SK-N-SH (cell line): Measurements from ENCODE around the gene OLFM1. TPM values are rescaled to one million over a fixed set of nuclear protein-coding genes. Genes with fewer than 3 reads are reported as not detected.
"Not testable (repeated sequence)": the region's sequence is repeated elsewhere in the genome, so short reads cannot be mapped to it uniquely, and the experiment has no call there.

ENCODE experiments used
- CTCF ChIA-PET: fragments of 300-600, 350-600 bp; formaldehyde crosslinking; extraction: SDS; loops from one replicate; lab custom pipeline; 2021; lab: Yijun Ruan, JAX
- POLR2A ChIA-PET: fragments of 350-600 bp; sonication (Branson Sonifier 250); formaldehyde crosslinking; extraction: SDS; loops from one replicate; lab custom pipeline; 2020; ENCODE audit warnings: antibody characterized with exemption, inconsistent platforms; lab: Yijun Ruan, JAX
- DNase-seq: peaks from one replicate; pipeline ENCODE4 v3.0.0; 2012
- H2AFZ ChIP-seq: fragments of 200-600 bp; sonication (generic); 2 replicates; pipeline ENCODE4 v1.8.1; 2016; ENCODE audit warnings: antibody characterized with exemption, mild to moderate bottlenecking, low read depth
- H3F3A ChIP-seq: fragments of 200-600 bp; sonication (generic); replicated peaks from 2 replicates; pipeline ENCODE3; 2016; ENCODE audit warnings: antibody characterized with exemption, mild to moderate bottlenecking; ENCODE audit not compliant: insufficient read depth
- H3K27ac ChIP-seq, 2 experiments: fragments of 200-500 bp in 1 of 2; fragments of 200-600 bp in 1 of 2; sonication (Bioruptor generic) in 1 of 2; sonication (generic), shearing (Covaris generic) in 1 of 2; 2 replicates each; pipeline versions ENCODE4 v1.5.1 to v1.6.1; 2014 to 2016; ENCODE audit warnings: low read depth in 2 of 2, inconsistent platforms in 1 of 2, low read length in 1 of 2, mild to moderate bottlenecking in 1 of 2, mixed read lengths in 1 of 2
- H3K27me3 ChIP-seq: fragments of 200-600 bp; sonication (generic), shearing (Covaris generic); 2 replicates; pipeline ENCODE4 v1.6.1; 2016; ENCODE audit warnings: mixed run types; ENCODE audit not compliant: insufficient read depth
- H3K36me3 ChIP-seq, 2 experiments: fragments of 200-500 bp in 1 of 2; fragments of 200-600 bp in 1 of 2; sonication (Bioruptor generic) in 1 of 2; sonication (generic) in 1 of 2; replicated peaks in 1 of 2; 2 replicates each; pipeline versions ENCODE3 to v1.5.1; 2014 to 2016; ENCODE audit warnings: low read length in 1 of 2, mild to moderate bottlenecking in 1 of 2; ENCODE audit not compliant: insufficient read depth in 2 of 2, control insufficient read depth in 1 of 2
- H3K4me1 ChIP-seq, 2 experiments: fragments of 200-500 bp in 1 of 2; fragments of 200-600 bp in 1 of 2; sonication (Bioruptor generic) in 1 of 2; sonication (generic), shearing (Covaris generic) in 1 of 2; 2 replicates each; pipeline versions ENCODE4 v1.5.1 to v1.6.1; 2014 to 2016; ENCODE audit warnings: low read depth in 1 of 2, low read length in 1 of 2, mixed run types in 1 of 2; ENCODE audit not compliant: insufficient read depth in 2 of 2, control insufficient read depth in 1 of 2
- H3K4me2 ChIP-seq: fragments of 200-600 bp; sonication (generic), shearing (Covaris generic); 2 replicates; pipeline ENCODE4 v1.6.1; 2017; ENCODE audit warnings: mixed run types
- H3K4me3 ChIP-seq, 2 experiments: fragments of 200-500 bp in 1 of 2; fragments of 200-600 bp in 1 of 2; sonication (Bioruptor generic) in 1 of 2; sonication (generic), shearing (Covaris generic) in 1 of 2; 2 replicates each; pipeline versions ENCODE4 v1.5.1 to v1.8.1; 2014 to 2016; ENCODE audit warnings: low read depth in 2 of 2, inconsistent platforms in 1 of 2, low read length in 1 of 2, mild to moderate bottlenecking in 1 of 2, mixed read lengths in 1 of 2, moderate library complexity in 1 of 2
- H3K79me2 ChIP-seq: fragments of 200-600 bp; sonication (generic); 2 replicates; pipeline ENCODE4 v1.8.1; 2017; ENCODE audit warnings: mild to moderate bottlenecking; ENCODE audit not compliant: insufficient read depth
- H3K9ac ChIP-seq: fragments of 200-600 bp; sonication (generic); 2 replicates; pipeline ENCODE4 v1.6.1; 2017; ENCODE audit warnings: mixed run types
- H3K9me2 ChIP-seq: fragments of 200-600 bp; sonication (generic); 2 replicates; pipeline ENCODE4 v1.6.1; 2017; ENCODE audit warnings: mixed run types
- H3K9me3 ChIP-seq: fragments of 200-600 bp; sonication (generic); 2 replicates; pipeline ENCODE4 v1.6.1; 2017; ENCODE audit warnings: mixed run types, mild to moderate bottlenecking, moderate library complexity
- H4K20me1 ChIP-seq: fragments of 200-600 bp; sonication (generic); 2 replicates; pipeline ENCODE4 v1.6.1; 2017; ENCODE audit warnings: mild to moderate bottlenecking, mixed run types; ENCODE audit not compliant: insufficient read depth
- CTCF ChIP-seq: fragments of 200-600 bp; sonication (generic); IDR thresholded peaks from 2 replicates; pipeline ENCODE4 v1.6.1; 2017; ENCODE audit warnings: antibody characterized with exemption, mild to moderate bottlenecking, moderate library complexity
- EP300 ChIP-seq, 2 experiments: IDR thresholded peaks; 2 replicates each; pipeline versions ENCODE4 v1.4.0 to v1.6.1; 2012; ENCODE audit warnings: borderline replicate concordance in 1 of 2, low read depth in 1 of 2, low read length in 1 of 2
- FOXM1 ChIP-seq: IDR thresholded peaks from 2 replicates; pipeline ENCODE4 v1.4.0; 2012; ENCODE audit warnings: low read depth, mild to moderate bottlenecking
- GATA2 ChIP-seq: sonication (generic); formaldehyde crosslinking; IDR thresholded peaks from 2 replicates; pipeline ENCODE4 v1.5.0; 2020; ENCODE audit warnings: mild to moderate bottlenecking, missing genetic modification reagents
- MAX ChIP-seq: IDR thresholded peaks from 2 replicates; pipeline ENCODE4 v1.4.0; 2012; ENCODE audit warnings: low read depth
- MEF2A ChIP-seq: IDR thresholded peaks from 2 replicates; pipeline ENCODE4 v1.4.0; 2012; ENCODE audit warnings: low read depth, borderline replicate concordance
- MXI1 ChIP-seq: IDR thresholded peaks from 2 replicates; pipeline ENCODE4 v1.6.1; 2012; ENCODE audit warnings: mild to moderate bottlenecking, low read depth, low read length, improper control_type of control experiment
- NFIC ChIP-seq: IDR thresholded peaks from 2 replicates; pipeline ENCODE4 v1.4.0; 2012; ENCODE audit warnings: borderline replicate concordance
- PBX3 ChIP-seq: IDR thresholded peaks from 2 replicates; pipeline ENCODE4; 2012
- POLR2AphosphoS5 ChIP-seq: IDR thresholded peaks from 2 replicates; pipeline ENCODE4 v1.6.1; 2012; ENCODE audit warnings: low read depth, low read length
- RAD21 ChIP-seq: IDR thresholded peaks from 2 replicates; pipeline ENCODE4 v1.6.1; 2012; ENCODE audit warnings: mild to moderate bottlenecking, low read length
- RCOR1 ChIP-seq: fragments of 150-350 bp; IDR thresholded peaks from 2 replicates; pipeline ENCODE4 v1.6.1; 2017; ENCODE audit warnings: antibody characterized with exemption, low read length
- RXRA ChIP-seq: IDR thresholded peaks from 2 replicates; pipeline ENCODE4 v1.4.0; 2012; ENCODE audit warnings: low read depth, mild to moderate bottlenecking, borderline replicate concordance
- TCF12 ChIP-seq: IDR thresholded peaks from 2 replicates; pipeline ENCODE4 v1.4.0; 2012
- WGBS: methylation state at CpG from one replicate; pipeline ENCODE4 v1.1.6; 2017; ENCODE audit warnings: low lambda C conversion rate; 5-methylcytosine and 5-hydroxymethylcytosine counted together
- polyA plus RNA-seq, 3 experiments: library from polyadenylated mRNA; depleted of rRNA; stranded (reverse); fragments of >200 nt; gene quantifications; 2 replicates each; pipeline ENCODE4 v1.2.3, GENCODE V29; 2012
- TF ChIP-seq, protein P1 (sequence below): IDR thresholded peaks from 2 replicates; pipeline ENCODE4 v1.4.0; 2012; ENCODE audit warnings: low read depth, borderline replicate concordance
- TF ChIP-seq, protein P2 (sequence below): IDR thresholded peaks from 2 replicates; pipeline ENCODE4 v1.4.0; 2012; ENCODE audit warnings: low read depth, borderline replicate concordance
- TF ChIP-seq, protein P3 (sequence below): fragments of 150-350 bp; IDR thresholded peaks from 2 replicates; pipeline ENCODE4 v1.6.1; 2016; ENCODE audit warnings: mild to moderate bottlenecking, low read depth, low read length
- TF ChIP-seq, protein P4 (sequence below): IDR thresholded peaks from 2 replicates; pipeline ENCODE4 v1.6.1; 2012; ENCODE audit warnings: mild to moderate bottlenecking, low read depth, low read length, moderate library complexity

Gene OLFM1
- polyA plus RNA-seq, 1 of the 3 experiments (the other 2 are of a cell fraction) = 15.9 TPM

- no peaks in the 10 kb centered on the region for H3K9me2 ChIP-seq
- no peaks in the 10 kb centered on the region for H3K9me3 ChIP-seq
- TF ChIP-seq MAX = no peak
- TF ChIP-seq, protein P1, sequence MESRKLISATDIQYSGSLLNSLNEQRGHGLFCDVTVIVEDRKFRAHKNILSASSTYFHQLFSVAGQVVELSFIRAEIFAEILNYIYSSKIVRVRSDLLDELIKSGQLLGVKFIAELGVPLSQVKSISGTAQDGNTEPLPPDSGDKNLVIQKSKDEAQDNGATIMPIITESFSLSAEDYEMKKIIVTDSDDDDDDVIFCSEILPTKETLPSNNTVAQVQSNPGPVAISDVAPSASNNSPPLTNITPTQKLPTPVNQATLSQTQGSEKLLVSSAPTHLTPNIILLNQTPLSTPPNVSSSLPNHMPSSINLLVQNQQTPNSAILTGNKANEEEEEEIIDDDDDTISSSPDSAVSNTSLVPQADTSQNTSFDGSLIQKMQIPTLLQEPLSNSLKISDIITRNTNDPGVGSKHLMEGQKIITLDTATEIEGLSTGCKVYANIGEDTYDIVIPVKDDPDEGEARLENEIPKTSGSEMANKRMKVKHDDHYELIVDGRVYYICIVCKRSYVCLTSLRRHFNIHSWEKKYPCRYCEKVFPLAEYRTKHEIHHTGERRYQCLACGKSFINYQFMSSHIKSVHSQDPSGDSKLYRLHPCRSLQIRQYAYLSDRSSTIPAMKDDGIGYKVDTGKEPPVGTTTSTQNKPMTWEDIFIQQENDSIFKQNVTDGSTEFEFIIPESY = no peak
- TF ChIP-seq, protein P2, sequence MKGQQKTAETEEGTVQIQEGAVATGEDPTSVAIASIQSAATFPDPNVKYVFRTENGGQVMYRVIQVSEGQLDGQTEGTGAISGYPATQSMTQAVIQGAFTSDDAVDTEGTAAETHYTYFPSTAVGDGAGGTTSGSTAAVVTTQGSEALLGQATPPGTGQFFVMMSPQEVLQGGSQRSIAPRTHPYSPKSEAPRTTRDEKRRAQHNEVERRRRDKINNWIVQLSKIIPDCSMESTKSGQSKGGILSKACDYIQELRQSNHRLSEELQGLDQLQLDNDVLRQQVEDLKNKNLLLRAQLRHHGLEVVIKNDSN = no peak
- no peak for TF ChIP-seq POLR2AphosphoS5
- no peak for TF ChIP-seq TCF12
- TF ChIP-seq CTCF = no peak
- no peak for TF ChIP-seq NFIC
- TF ChIP-seq EP300 (IDR thresholded peaks at IDR 0.05; ENCODE audit: borderline replicate concordance in 1 of 2, low read depth in 1 of 2, low read length in 1 of 2) = no peak
- TF ChIP-seq MXI1 = no peak
- no peak for TF ChIP-seq GATA2 (CRISPR knock-in tag)
- TF ChIP-seq RXRA = no peak
- no peak for TF ChIP-seq RCOR1
- no peak for TF ChIP-seq MEF2A
- TF ChIP-seq RAD21 = no peak
- no peak for TF ChIP-seq PBX3
- TF ChIP-seq, protein P3, sequence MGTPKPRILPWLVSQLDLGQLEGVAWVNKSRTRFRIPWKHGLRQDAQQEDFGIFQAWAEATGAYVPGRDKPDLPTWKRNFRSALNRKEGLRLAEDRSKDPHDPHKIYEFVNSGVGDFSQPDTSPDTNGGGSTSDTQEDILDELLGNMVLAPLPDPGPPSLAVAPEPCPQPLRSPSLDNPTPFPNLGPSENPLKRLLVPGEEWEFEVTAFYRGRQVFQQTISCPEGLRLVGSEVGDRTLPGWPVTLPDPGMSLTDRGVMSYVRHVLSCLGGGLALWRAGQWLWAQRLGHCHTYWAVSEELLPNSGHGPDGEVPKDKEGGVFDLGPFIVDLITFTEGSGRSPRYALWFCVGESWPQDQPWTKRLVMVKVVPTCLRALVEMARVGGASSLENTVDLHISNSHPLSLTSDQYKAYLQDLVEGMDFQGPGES = no peak
- TF ChIP-seq FOXM1 = no peak
- TF ChIP-seq, protein P4, sequence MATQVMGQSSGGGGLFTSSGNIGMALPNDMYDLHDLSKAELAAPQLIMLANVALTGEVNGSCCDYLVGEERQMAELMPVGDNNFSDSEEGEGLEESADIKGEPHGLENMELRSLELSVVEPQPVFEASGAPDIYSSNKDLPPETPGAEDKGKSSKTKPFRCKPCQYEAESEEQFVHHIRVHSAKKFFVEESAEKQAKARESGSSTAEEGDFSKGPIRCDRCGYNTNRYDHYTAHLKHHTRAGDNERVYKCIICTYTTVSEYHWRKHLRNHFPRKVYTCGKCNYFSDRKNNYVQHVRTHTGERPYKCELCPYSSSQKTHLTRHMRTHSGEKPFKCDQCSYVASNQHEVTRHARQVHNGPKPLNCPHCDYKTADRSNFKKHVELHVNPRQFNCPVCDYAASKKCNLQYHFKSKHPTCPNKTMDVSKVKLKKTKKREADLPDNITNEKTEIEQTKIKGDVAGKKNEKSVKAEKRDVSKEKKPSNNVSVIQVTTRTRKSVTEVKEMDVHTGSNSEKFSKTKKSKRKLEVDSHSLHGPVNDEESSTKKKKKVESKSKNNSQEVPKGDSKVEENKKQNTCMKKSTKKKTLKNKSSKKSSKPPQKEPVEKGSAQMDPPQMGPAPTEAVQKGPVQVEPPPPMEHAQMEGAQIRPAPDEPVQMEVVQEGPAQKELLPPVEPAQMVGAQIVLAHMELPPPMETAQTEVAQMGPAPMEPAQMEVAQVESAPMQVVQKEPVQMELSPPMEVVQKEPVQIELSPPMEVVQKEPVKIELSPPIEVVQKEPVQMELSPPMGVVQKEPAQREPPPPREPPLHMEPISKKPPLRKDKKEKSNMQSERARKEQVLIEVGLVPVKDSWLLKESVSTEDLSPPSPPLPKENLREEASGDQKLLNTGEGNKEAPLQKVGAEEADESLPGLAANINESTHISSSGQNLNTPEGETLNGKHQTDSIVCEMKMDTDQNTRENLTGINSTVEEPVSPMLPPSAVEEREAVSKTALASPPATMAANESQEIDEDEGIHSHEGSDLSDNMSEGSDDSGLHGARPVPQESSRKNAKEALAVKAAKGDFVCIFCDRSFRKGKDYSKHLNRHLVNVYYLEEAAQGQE = no peak
- TF ChIP-seq, all 33 proteins: peak for 0
- H3K27ac ChIP-seq = peak overlapping the region in 1 of 2 experiments; percentile 93; a peak in 2 of 4 replicates
- CTCF ChIA-PET = interaction anchor here (0.8 to 2.5 kb wide), 2 partner anchors 35 to 60 kb away, joined by 3 to 13 read pairs; no protein-coding TSS in a partner anchor
- WGBS = 28% methylated on average over 4 of the region's 7 CpGs
- H3K27me3 ChIP-seq = no peaks in the 10 kb centered on the region
- no peak overlapping the region for H3K4me2 ChIP-seq
- H3K36me3 ChIP-seq = no peaks in the 10 kb centered on the region
- H3K4me1 ChIP-seq = peaks cover 0 to 46% of the 10 kb centered on the region in 2 experiments; a peak in 1 of 4 replicates
- H2AFZ ChIP-seq = no peak overlapping the region
- H3K4me3 ChIP-seq = no peak overlapping the region
- DNase-seq = no peak
- H3K9ac ChIP-seq = no peak overlapping the region
- H4K20me1 ChIP-seq = no peaks in the 10 kb centered on the region
- H3F3A ChIP-seq = no peaks in the 10 kb centered on the region
- POLR2A ChIA-PET = interaction anchor here (1.8 kb wide), 1 partner anchor 11 kb away, joined by 4 read pairs; no protein-coding TSS in a partner anchor
- H3K79me2 ChIP-seq = no peaks in the 10 kb centered on the region
Observed at GRCh38 chr9:135148386-135148785, 60.9 kb downstream of the OLFM1 start.

- H3K27ac ChIP-seq, H3K9me3 ChIP-seq, POLR2A ChIA-PET, H3K9me2 ChIP-seq, H3K79me2 ChIP-seq, H2AFZ ChIP-seq, H3K4me3 ChIP-seq, H3K4me2 ChIP-seq, DNase-seq, H3K36me3 ChIP-seq, H3K27me3 ChIP-seq, H4K20me1 ChIP-seq, H3F3A ChIP-seq, H3K9ac ChIP-seq: not testable (repeated sequence)
- CTCF ChIA-PET = interaction anchor here (0.9 to 1.0 kb wide), 2 partner anchors 263 to 264 kb away, joined by 3 read pairs; no protein-coding TSS in a partner anchor
- 70% methylated on average over 9 of the region's 9 CpGs for WGBS
- H3K4me1 ChIP-seq = peaks cover 0 to 40% of the 10 kb centered on the region in 2 experiments; a peak in 1 of 4 replicates
Observed at GRCh38 chr9:135149901-135150300, 62.4 kb downstream of the OLFM1 start.
